ENCODE data around the gene TRPT1.

TRPT1 gene

GRCh38 chr11:64262271-64263002, 36.5 kb upstream of the TRPT1 start:
- no peaks in the 10 kb centered on the region for H3K27me3 ChIP-seq (ENCODE audit: insufficient read depth, insufficient read length)
- no peak overlapping the region for H3K9ac ChIP-seq (ENCODE audit: insufficient read length, low read depth)
- TF ChIP-seq YY1 (IDR thresholded peaks at IDR 0.05; ENCODE audit: insufficient read depth, insufficient read length) (no peak), SUZ12 (IDR thresholded peaks at IDR 0.05; ENCODE audit: extremely low read depth, insufficient read depth, insufficient read length) (no peak), ZNF274 (IDR thresholded peaks at IDR 0.05; ENCODE audit: low read depth, low read length) (no peak)
- H3K36me3 ChIP-seq (ENCODE audit: insufficient read depth, insufficient read length, low read length), result peaks cover 89% of the 10 kb centered on the region
- H3K9me3 ChIP-seq (ENCODE audit: insufficient read depth, low read length), result no peaks in the 10 kb centered on the region
- DNase-seq (ENCODE audit: low read depth, low spot score), result no peak
- H3K4me3 ChIP-seq (ENCODE audit: insufficient read length, low read depth), result no peak overlapping the region
- peaks cover 17% of the 10 kb centered on the region for H3K4me1 ChIP-seq (ENCODE audit: insufficient read depth, insufficient read length)

GRCh38 chr11:64261556-64262080, 35.6 kb upstream of the TRPT1 start:
- TF ChIP-seq SUZ12 (IDR thresholded peaks at IDR 0.05; ENCODE audit: extremely low read depth, insufficient read depth, insufficient read length) (no peak), YY1 (IDR thresholded peaks at IDR 0.05; ENCODE audit: insufficient read depth, insufficient read length) (no peak), ZNF274 (IDR thresholded peaks at IDR 0.05; ENCODE audit: low read depth, low read length) (no peak)
- DNase-seq (ENCODE audit: low read depth, low spot score), result no peak
- peaks cover 84% of the 10 kb centered on the region for H3K36me3 ChIP-seq (ENCODE audit: insufficient read depth, insufficient read length, low read length)

GRCh38 chr11:64260147-64260708, 34.2 kb upstream of the TRPT1 start:
- Histone ChIP-seq H3K27me3 (ENCODE audit: insufficient read depth, insufficient read length) (no peaks in the 10 kb centered on the region), H3K9ac (ENCODE audit: insufficient read length, low read depth) (no peak overlapping the region), H3K36me3 (ENCODE audit: insufficient read depth, insufficient read length, low read length) (peaks cover 84% of the 10 kb centered on the region), H3K4me3 (ENCODE audit: insufficient read length, low read depth) (no peak overlapping the region), H3K9me3 (ENCODE audit: insufficient read depth, low read length) (no peaks in the 10 kb centered on the region), H3K4me1 (ENCODE audit: insufficient read depth, insufficient read length) (peaks cover 20% of the 10 kb centered on the region)
- TF ChIP-seq YY1 (IDR thresholded peaks at IDR 0.05; ENCODE audit: insufficient read depth, insufficient read length) (no peak), SUZ12 (IDR thresholded peaks at IDR 0.05; ENCODE audit: extremely low read depth, insufficient read depth, insufficient read length) (no peak), ZNF274 (IDR thresholded peaks at IDR 0.05; ENCODE audit: low read depth, low read length) (no peak)
- DNase-seq (ENCODE audit: low read depth, low spot score), result no peak

More at GRCh38 chr11:64261556-64262080, 35.6 kb upstream of the TRPT1 start:
- H3K27me3 ChIP-seq (ENCODE audit: insufficient read depth, insufficient read length), result no peaks in the 10 kb centered on the region
- H3K4me3 ChIP-seq (ENCODE audit: insufficient read length, low read depth), result no peak overlapping the region
- H3K4me1 ChIP-seq (ENCODE audit: insufficient read depth, insufficient read length), result peaks cover 18% of the 10 kb centered on the region
- no peak overlapping the region for H3K9ac ChIP-seq (ENCODE audit: insufficient read length, low read depth)
- H3K9me3 ChIP-seq (ENCODE audit: insufficient read depth, low read length), result no peaks in the 10 kb centered on the region

GRCh38 chr11:64259533-64260067, 33.6 kb upstream of the TRPT1 start:
- Histone ChIP-seq H3K9ac (ENCODE audit: insufficient read length, low read depth) (no peak overlapping the region), H3K9me3 (ENCODE audit: insufficient read depth, low read length) (no peaks in the 10 kb centered on the region), H3K27me3 (ENCODE audit: insufficient read depth, insufficient read length) (no peaks in the 10 kb centered on the region), H3K36me3 (ENCODE audit: insufficient read depth, insufficient read length, low read length) (peaks cover 87% of the 10 kb centered on the region), H3K4me1 (ENCODE audit: insufficient read depth, insufficient read length) (peaks cover 20% of the 10 kb centered on the region), H3K4me3 (ENCODE audit: insufficient read length, low read depth) (no peak overlapping the region)
- TF ChIP-seq YY1 (IDR thresholded peaks at IDR 0.05; ENCODE audit: insufficient read depth, insufficient read length) (no peak), SUZ12 (IDR thresholded peaks at IDR 0.05; ENCODE audit: extremely low read depth, insufficient read depth, insufficient read length) (no peak)
- no peak for DNase-seq (ENCODE audit: low read depth, low spot score)

GRCh38 chr11:64258946-64259532, 33.1 kb upstream of the TRPT1 start:
- no peak overlapping the region for H3K9ac ChIP-seq (ENCODE audit: insufficient read length, low read depth)
- TF ChIP-seq SUZ12 (IDR thresholded peaks at IDR 0.05; ENCODE audit: extremely low read depth, insufficient read depth, insufficient read length), result no peak
- no peak for TF ChIP-seq YY1 (IDR thresholded peaks at IDR 0.05; ENCODE audit: insufficient read depth, insufficient read length)
- no peak for TF ChIP-seq ZNF274 (IDR thresholded peaks at IDR 0.05; ENCODE audit: low read depth, low read length)
- peaks cover 87% of the 10 kb centered on the region for H3K36me3 ChIP-seq (ENCODE audit: insufficient read depth, insufficient read length, low read length)
- no peak overlapping the region for H3K4me3 ChIP-seq (ENCODE audit: insufficient read length, low read depth)
- no peak for DNase-seq (ENCODE audit: low read depth, low spot score)
- H3K4me1 ChIP-seq (ENCODE audit: insufficient read depth, insufficient read length), result peaks cover 17% of the 10 kb centered on the region
- no peaks in the 10 kb centered on the region for H3K9me3 ChIP-seq (ENCODE audit: insufficient read depth, low read length)
- no peaks in the 10 kb centered on the region for H3K27me3 ChIP-seq (ENCODE audit: insufficient read depth, insufficient read length)

GRCh38 chr11:64258356-64258755, 32.4 kb upstream of the TRPT1 start:
- TF ChIP-seq SUZ12 (IDR thresholded peaks at IDR 0.05; ENCODE audit: extremely low read depth, insufficient read depth, insufficient read length) (no peak), ZNF274 (IDR thresholded peaks at IDR 0.05; ENCODE audit: low read depth, low read length) (no peak), YY1 (IDR thresholded peaks at IDR 0.05; ENCODE audit: insufficient read depth, insufficient read length) (no peak)
- peaks cover 85% of the 10 kb centered on the region for H3K36me3 ChIP-seq (ENCODE audit: insufficient read depth, insufficient read length, low read length)

GRCh38 chr11:64256300-64256699, 30.3 kb upstream of the TRPT1 start:
- H3K36me3 ChIP-seq (ENCODE audit: insufficient read depth, insufficient read length, low read length), result peaks cover 70% of the 10 kb centered on the region
- no peaks in the 10 kb centered on the region for H3K9me3 ChIP-seq (ENCODE audit: insufficient read depth, low read length)
- peaks cover 12% of the 10 kb centered on the region for H3K4me1 ChIP-seq (ENCODE audit: insufficient read depth, insufficient read length)
- H3K27me3 ChIP-seq (ENCODE audit: insufficient read depth, insufficient read length), result no peaks in the 10 kb centered on the region
- H3K4me3 ChIP-seq (ENCODE audit: insufficient read length, low read depth), result no peak overlapping the region
- no peak overlapping the region for H3K9ac ChIP-seq (ENCODE audit: insufficient read length, low read depth)
- DNase-seq (ENCODE audit: low read depth, low spot score), result no peak
- TF ChIP-seq SUZ12 (IDR thresholded peaks at IDR 0.05; ENCODE audit: extremely low read depth, insufficient read depth, insufficient read length) (no peak), YY1 (IDR thresholded peaks at IDR 0.05; ENCODE audit: insufficient read depth, insufficient read length) (no peak), ZNF274 (IDR thresholded peaks at IDR 0.05; ENCODE audit: low read depth, low read length) (no peak)

More at GRCh38 chr11:64258356-64258755, 32.4 kb upstream of the TRPT1 start:
- Histone ChIP-seq H3K27me3 (ENCODE audit: insufficient read depth, insufficient read length) (no peaks in the 10 kb centered on the region), H3K4me1 (ENCODE audit: insufficient read depth, insufficient read length) (peaks cover 13% of the 10 kb centered on the region), H3K4me3 (ENCODE audit: insufficient read length, low read depth) (no peak overlapping the region), H3K9me3 (ENCODE audit: insufficient read depth, low read length) (no peaks in the 10 kb centered on the region), H3K9ac (ENCODE audit: insufficient read length, low read depth) (no peak overlapping the region)
- DNase-seq (ENCODE audit: low read depth, low spot score), result no peak

All from NT2/D1 (cell line).